Endothelial cell of umbilical vein (primary cell): ENCODE data around the gene GRK4. TPM values are rescaled to one million over a fixed set of nuclear protein-coding genes. Genes with fewer than 3 reads are reported as not detected.

Experiments used
- BruUV-seq: library from RNA; stranded (reverse); fragments of 400-500 nt; replicated peaks from 2 replicates; lab custom pipeline; 2021; lab: Mats Ljungman, UMichigan
- CTCF ChIA-PET: fragments of 300-600, 350-600 bp; sonication (Branson Sonifier 250); formaldehyde crosslinking; loops from one replicate; lab custom pipeline; 2021; ENCODE audit warnings: antibody characterized with exemption, inconsistent platforms; lab: Charles Lee
- POLR2A ChIA-PET: fragments of 300-600, 350-600 bp; sonication (Branson Sonifier 250); formaldehyde crosslinking; loops from one replicate; lab custom pipeline; 2021; ENCODE audit warnings: antibody characterized with exemption, inconsistent platforms; lab: Charles Lee
- DNase-seq: peaks from one replicate; pipeline ENCODE4 v3.0.0-alpha.2; 2011; ENCODE audit warnings: low read depth, low spot score
- FAIRE-seq: peaks from 2 replicates; lab custom pipeline; 2011; peaks lifted over from hg19 to GRCh38; lab: Jason Lieb, UNC
- H2AFZ ChIP-seq: 2 replicates; pipeline ENCODE4 v1.6.0; 2012; ENCODE audit warnings: low read depth, low read length, control low read depth, inconsistent platforms
- H3K27ac ChIP-seq: 2 replicates; pipeline ENCODE4 v1.5.1; 2011; ENCODE audit warnings: low read depth, mild to moderate bottlenecking, control low read depth, low read length, moderate library complexity; ENCODE audit not compliant: insufficient read depth
- H3K27me3 ChIP-seq, 2 experiments: 2 replicates each; pipeline versions ENCODE4 v1.6.0 to v1.6.1; 2011; ENCODE audit warnings: low read length in 2 of 2, mixed read lengths in 1 of 2; ENCODE audit not compliant: control insufficient read depth in 2 of 2, insufficient read depth in 2 of 2
- H3K36me3 ChIP-seq, 2 experiments: 2 replicates in 1 of 2; 3 replicates in 1 of 2; pipeline ENCODE4 v1.5.1; 2011; ENCODE audit warnings: low read length in 2 of 2, mild to moderate bottlenecking in 1 of 2, moderate library complexity in 1 of 2; ENCODE audit not compliant: control insufficient read depth in 2 of 2, insufficient read depth in 2 of 2; ENCODE audit errors: extremely low read depth in 1 of 2
- H3K4me1 ChIP-seq: 3 replicates; pipeline ENCODE4 v1.5.1; 2011; ENCODE audit warnings: mild to moderate bottlenecking, low read length; ENCODE audit not compliant: control insufficient read depth, insufficient read depth; ENCODE audit errors: extremely low read depth
- H3K4me2 ChIP-seq: 2 replicates; pipeline ENCODE4 v1.6.1; 2011; ENCODE audit warnings: low read length, control low read depth, mixed read lengths; ENCODE audit not compliant: insufficient read depth
- H3K4me3 ChIP-seq, 3 experiments: fragments of 200-600 bp in 1 of 3; sonication (generic), shearing (Covaris generic) in 1 of 3; replicated peaks in 1 of 3; 2 replicates each; pipeline ENCODE4 v1.5.1; 2011 to 2016; ENCODE audit warnings: control low read depth in 3 of 3, low read length in 3 of 3, mild to moderate bottlenecking in 2 of 3, inconsistent platforms in 1 of 3, low read depth in 1 of 3, moderate library complexity in 1 of 3; ENCODE audit not compliant: insufficient read depth in 1 of 3
- H3K79me2 ChIP-seq: 2 replicates; pipeline ENCODE4 v1.6.0; 2012; ENCODE audit warnings: low read length, inconsistent platforms; ENCODE audit not compliant: control insufficient read depth, insufficient read depth
- H3K9ac ChIP-seq: replicated peaks from 2 replicates; pipeline ENCODE3; 2011; ENCODE audit warnings: low read length, control low read depth; ENCODE audit not compliant: insufficient read depth; ENCODE audit errors: extremely low read depth
- H3K9me1 ChIP-seq: replicated peaks from 3 replicates; pipeline ENCODE4 v1.6.0; 2011; ENCODE audit warnings: mild to moderate bottlenecking, low read length; ENCODE audit not compliant: control insufficient read depth, insufficient read depth; ENCODE audit errors: extremely low read depth
- H3K9me3 ChIP-seq: replicated peaks from 2 replicates; pipeline ENCODE4 v1.5.1; 2012; ENCODE audit warnings: low read length, inconsistent platforms; ENCODE audit not compliant: control insufficient read depth, insufficient read depth
- H4K20me1 ChIP-seq: replicated peaks from 2 replicates; pipeline ENCODE3; 2011; ENCODE audit warnings: mild to moderate bottlenecking, low read length; ENCODE audit not compliant: control insufficient read depth, insufficient read depth; ENCODE audit errors: extremely low read depth
- CTCF ChIP-seq, 2 donors: IDR thresholded peaks; 1 replicate in 1 of 2; 2 replicates in 1 of 2; pipeline ENCODE4 v1.5.1; 2011; ENCODE audit warnings: low read length in 2 of 2, mild to moderate bottlenecking in 2 of 2, moderate library complexity in 2 of 2, control low read depth in 1 of 2, inconsistent platforms in 1 of 2, low read depth in 1 of 2; ENCODE audit not compliant: insufficient read depth in 1 of 2; ENCODE audit errors: extremely low read depth in 1 of 2
- EZH2 ChIP-seq: IDR thresholded peaks from 2 replicates; pipeline ENCODE4 v1.6.1; 2012; ENCODE audit warnings: borderline replicate concordance, low read depth, mild to moderate bottlenecking, moderate library complexity, low read length, inconsistent platforms; ENCODE audit not compliant: severe bottlenecking
- FOS ChIP-seq: IDR thresholded peaks from 2 replicates; pipeline ENCODE4 v1.6.1; 2011; ENCODE audit warnings: mild to moderate bottlenecking, low read length, moderate library complexity, borderline replicate concordance; ENCODE audit not compliant: insufficient read depth
- GATA2 ChIP-seq: IDR thresholded peaks from 2 replicates; pipeline ENCODE4 v1.7.0; 2011; ENCODE audit warnings: low read depth, mild to moderate bottlenecking, moderate library complexity, mixed read lengths, low read length; ENCODE audit not compliant: insufficient read length, insufficient read depth
- JUN ChIP-seq: IDR thresholded peaks from 2 replicates; pipeline ENCODE4 v1.6.1; 2011; ENCODE audit warnings: borderline replicate concordance, low read depth; ENCODE audit not compliant: insufficient read length, insufficient read depth
- MAX ChIP-seq: IDR thresholded peaks from 2 replicates; pipeline ENCODE4 v1.6.1; 2011; ENCODE audit not compliant: insufficient read depth, insufficient read length
- POLR2A ChIP-seq: IDR thresholded peaks from 2 replicates; pipeline ENCODE4 v1.6.1; 2012; ENCODE audit warnings: low read depth, mild to moderate bottlenecking, control low read depth, low read length
- POLR2AphosphoS5 ChIP-seq: IDR thresholded peaks from 2 replicates; pipeline ENCODE4 v1.6.1; 2012; ENCODE audit warnings: low read depth, mild to moderate bottlenecking, control low read depth, low read length, moderate library complexity; ENCODE audit not compliant: insufficient read depth
- dilution Hi-C: fragments of 300-500 bp; cut with MboI; formaldehyde crosslinking; loops from one replicate; pipeline ENCODE4 v1.15.0; 2019; ENCODE audit warnings: low sequenced_read_pairs; ENCODE audit not compliant: extremely low pct_ligation_motif_present
- intact Hi-C: fragments of 100-400 bp; cut with micrococcal nuclease; formaldehyde crosslinking; loops from one replicate; pipeline ENCODE4 v1.10.0; 2022
- polyA plus RNA-seq, 4 experiments: library from polyadenylated mRNA; depleted of rRNA in 3 of 4; stranded (reverse) in 3 of 4; unstranded in 1 of 4; fragments of >200 nt; gene quantifications; 2 replicates each; pipeline versions ENCODE4 v1.2.1 to v1.2.3, GENCODE V29; 2011 to 2012; ENCODE audit warnings: missing spikeins in 1 of 4
- total RNA-seq: library from RNA; stranded (reverse); gene quantifications from 2 replicates; pipeline ENCODE4 v1.2.3, GENCODE V29; 2021

Gene GRK4
- total and polyA plus RNA-seq, 2 donors (not counting 3 experiments of a cell fraction or from before 2014, with no cell fraction given) = 3.1 to 6.3 TPM

GRCh38 chr4:3046162-3046561, 82.8 kb downstream of the GRK4 start:
- FAIRE-seq (no peak), DNase-seq (no peak)
- Histone ChIP-seq H2AFZ (no peak overlapping the region), H3K4me2 (no peak overlapping the region), H4K20me1 (no peaks in the 10 kb centered on the region), H3K9me3 (no peaks in the 10 kb centered on the region), H3K27ac (no peak overlapping the region), H3K4me3 (no peak overlapping the region), H3K79me2 (no peaks in the 10 kb centered on the region), H3K27me3 (no peaks in the 10 kb centered on the region), H3K36me3 (no peaks in the 10 kb centered on the region), H3K9ac (no peak overlapping the region), H3K9me1 (no peaks in the 10 kb centered on the region), H3K4me1 (peaks cover 7% of the 10 kb centered on the region)
- dilution Hi-C loops (no loop called here), intact Hi-C loops (no loop called here)
- ChIA-PET POLR2A (no interaction called here), CTCF (interaction anchor here (1.0 to 2.7 kb wide), 6 partner anchors 15 to 834 kb away, joined by 3 to 15 read pairs (median 6); no protein-coding TSS in a partner anchor)
- BruUV-seq = no TSS peak
- TF ChIP-seq POLR2AphosphoS5 (no peak), GATA2 (no peak), JUN (no peak), MAX (no peak), POLR2A (no peak), CTCF (IDR thresholded peaks at IDR 0.05; ENCODE audit: extremely low read depth in 1 of 2, insufficient read depth in 1 of 2, low read depth in 1 of 2, low read length in 2 of 2) (no peak), EZH2 (no peak), FOS (no peak)
